ENCODE results near the gene ATP5MC2. TPM values are rescaled to one million over a fixed set of nuclear protein-coding genes. Genes with fewer than 3 reads are reported as not detected.

Gene ATP5MC2
- polyA plus RNA-seq, 1 donor from 2014 or later: 331 TPM

DNA sequence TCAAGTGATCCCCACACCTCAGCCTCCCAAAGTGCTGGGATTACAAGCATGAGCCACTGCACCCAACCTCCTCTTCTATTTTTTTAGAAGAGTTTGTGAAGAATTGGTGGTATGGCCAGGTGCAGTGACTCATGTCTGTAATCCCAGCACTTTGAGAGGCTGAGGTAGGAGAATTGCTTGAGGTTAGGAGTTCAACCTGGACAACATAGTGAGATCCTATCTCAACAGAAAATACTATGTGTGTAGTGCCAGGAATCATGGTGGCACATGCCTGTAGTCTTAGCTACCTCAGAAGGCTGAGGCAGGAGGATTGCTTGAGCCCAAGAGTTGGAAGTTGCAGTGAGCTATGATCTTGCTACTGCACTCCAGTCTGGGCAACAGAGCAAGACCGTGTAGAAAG lies 44.2 kb downstream of the ATP5MC2 start:
- Histone ChIP-seq H3K4me3 (ENCODE audit: low read length) (no peak overlapping the region), H3K4me2 (ENCODE audit: low read length) (no peak overlapping the region), H3K27me3 (ENCODE audit: insufficient read depth, low read depth, low read length) (no peaks in the 10 kb centered on the region), H3K79me2 (replicated peaks; ENCODE audit: insufficient read depth, low read length) (no peaks in the 10 kb centered on the region), H3K27ac (ENCODE audit: low read length) (no peak overlapping the region), H4K20me1 (ENCODE audit: insufficient read depth) (no peaks in the 10 kb centered on the region), H3K9ac (ENCODE audit: low read length) (no peak overlapping the region), H3F3A (ENCODE audit: insufficient read depth, low read length, poor library complexity, severe bottlenecking) (no peaks in the 10 kb centered on the region), H3K9me3 (ENCODE audit: low read length) (no peaks in the 10 kb centered on the region), H3K9me2 (ENCODE audit: insufficient read depth, low read length) (no peaks in the 10 kb centered on the region), H2AFZ (ENCODE audit: low read depth, low read length) (no peak overlapping the region), H3K36me3 (ENCODE audit: insufficient read depth, low read length) (no peaks in the 10 kb centered on the region)
- TF ChIP-seq, protein P1, sequence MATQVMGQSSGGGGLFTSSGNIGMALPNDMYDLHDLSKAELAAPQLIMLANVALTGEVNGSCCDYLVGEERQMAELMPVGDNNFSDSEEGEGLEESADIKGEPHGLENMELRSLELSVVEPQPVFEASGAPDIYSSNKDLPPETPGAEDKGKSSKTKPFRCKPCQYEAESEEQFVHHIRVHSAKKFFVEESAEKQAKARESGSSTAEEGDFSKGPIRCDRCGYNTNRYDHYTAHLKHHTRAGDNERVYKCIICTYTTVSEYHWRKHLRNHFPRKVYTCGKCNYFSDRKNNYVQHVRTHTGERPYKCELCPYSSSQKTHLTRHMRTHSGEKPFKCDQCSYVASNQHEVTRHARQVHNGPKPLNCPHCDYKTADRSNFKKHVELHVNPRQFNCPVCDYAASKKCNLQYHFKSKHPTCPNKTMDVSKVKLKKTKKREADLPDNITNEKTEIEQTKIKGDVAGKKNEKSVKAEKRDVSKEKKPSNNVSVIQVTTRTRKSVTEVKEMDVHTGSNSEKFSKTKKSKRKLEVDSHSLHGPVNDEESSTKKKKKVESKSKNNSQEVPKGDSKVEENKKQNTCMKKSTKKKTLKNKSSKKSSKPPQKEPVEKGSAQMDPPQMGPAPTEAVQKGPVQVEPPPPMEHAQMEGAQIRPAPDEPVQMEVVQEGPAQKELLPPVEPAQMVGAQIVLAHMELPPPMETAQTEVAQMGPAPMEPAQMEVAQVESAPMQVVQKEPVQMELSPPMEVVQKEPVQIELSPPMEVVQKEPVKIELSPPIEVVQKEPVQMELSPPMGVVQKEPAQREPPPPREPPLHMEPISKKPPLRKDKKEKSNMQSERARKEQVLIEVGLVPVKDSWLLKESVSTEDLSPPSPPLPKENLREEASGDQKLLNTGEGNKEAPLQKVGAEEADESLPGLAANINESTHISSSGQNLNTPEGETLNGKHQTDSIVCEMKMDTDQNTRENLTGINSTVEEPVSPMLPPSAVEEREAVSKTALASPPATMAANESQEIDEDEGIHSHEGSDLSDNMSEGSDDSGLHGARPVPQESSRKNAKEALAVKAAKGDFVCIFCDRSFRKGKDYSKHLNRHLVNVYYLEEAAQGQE (IDR thresholded peaks at IDR 0.05; ENCODE audit: borderline replicate concordance): no peak
- no peak for TF ChIP-seq EZH2 (IDR thresholded peaks at IDR 0.05; ENCODE audit: borderline replicate concordance, insufficient read depth, low read length, poor library complexity, severe bottlenecking)
- TF ChIP-seq POLR2AphosphoS5 (IDR thresholded peaks at IDR 0.05): no peak
- TF ChIP-seq, protein P2, sequence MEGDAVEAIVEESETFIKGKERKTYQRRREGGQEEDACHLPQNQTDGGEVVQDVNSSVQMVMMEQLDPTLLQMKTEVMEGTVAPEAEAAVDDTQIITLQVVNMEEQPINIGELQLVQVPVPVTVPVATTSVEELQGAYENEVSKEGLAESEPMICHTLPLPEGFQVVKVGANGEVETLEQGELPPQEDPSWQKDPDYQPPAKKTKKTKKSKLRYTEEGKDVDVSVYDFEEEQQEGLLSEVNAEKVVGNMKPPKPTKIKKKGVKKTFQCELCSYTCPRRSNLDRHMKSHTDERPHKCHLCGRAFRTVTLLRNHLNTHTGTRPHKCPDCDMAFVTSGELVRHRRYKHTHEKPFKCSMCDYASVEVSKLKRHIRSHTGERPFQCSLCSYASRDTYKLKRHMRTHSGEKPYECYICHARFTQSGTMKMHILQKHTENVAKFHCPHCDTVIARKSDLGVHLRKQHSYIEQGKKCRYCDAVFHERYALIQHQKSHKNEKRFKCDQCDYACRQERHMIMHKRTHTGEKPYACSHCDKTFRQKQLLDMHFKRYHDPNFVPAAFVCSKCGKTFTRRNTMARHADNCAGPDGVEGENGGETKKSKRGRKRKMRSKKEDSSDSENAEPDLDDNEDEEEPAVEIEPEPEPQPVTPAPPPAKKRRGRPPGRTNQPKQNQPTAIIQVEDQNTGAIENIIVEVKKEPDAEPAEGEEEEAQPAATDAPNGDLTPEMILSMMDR (IDR thresholded peaks at IDR 0.05; ENCODE audit: poor library complexity, severe bottlenecking): no peak
- TF ChIP-seq EP300 (conservative IDR thresholded peaks at IDR 0.05; ENCODE audit: poor library complexity, severe bottlenecking): no peak
- TF ChIP-seq RAD21 (conservative IDR thresholded peaks at IDR 0.05): no peak
- TF ChIP-seq SMC3 (conservative IDR thresholded peaks at IDR 0.05; ENCODE audit: poor library complexity): no peak
- TF ChIP-seq MXI1 (conservative IDR thresholded peaks at IDR 0.05; ENCODE audit: poor library complexity, severe bottlenecking): no peak

DNA sequence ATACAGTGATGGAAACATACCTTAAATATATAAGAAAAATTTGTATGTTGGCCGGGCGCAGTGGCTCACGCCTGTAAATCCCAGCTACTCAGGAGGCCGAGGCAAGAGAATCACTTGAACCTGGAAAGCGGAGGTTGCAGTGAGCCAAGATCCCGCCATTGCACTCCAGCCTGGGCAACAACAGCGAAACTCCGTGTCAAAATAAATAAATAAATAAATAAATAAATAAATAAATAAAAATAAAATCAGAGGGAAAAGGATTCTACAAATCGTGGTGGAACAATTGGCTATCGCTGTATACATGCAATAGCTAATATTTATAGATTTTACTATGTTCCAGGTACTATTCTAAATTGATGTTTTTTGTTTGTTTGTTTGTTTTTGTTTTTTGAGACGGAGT lies 48.0 kb downstream of the ATP5MC2 start:
- no peaks in the 10 kb centered on the region for H3K27me3 ChIP-seq (ENCODE audit: insufficient read depth, low read depth, low read length)
- no peaks in the 10 kb centered on the region for H3F3A ChIP-seq (ENCODE audit: insufficient read depth, low read length, poor library complexity, severe bottlenecking)
- no peaks in the 10 kb centered on the region for H3K9me3 ChIP-seq (ENCODE audit: low read length)
- H4K20me1 ChIP-seq (ENCODE audit: insufficient read depth): no peaks in the 10 kb centered on the region
- H3K4me3 ChIP-seq (ENCODE audit: low read length): no peak overlapping the region
- no peak overlapping the region for H3K4me2 ChIP-seq (ENCODE audit: low read length)
- TF ChIP-seq, protein P2 (IDR thresholded peaks at IDR 0.05; ENCODE audit: poor library complexity, severe bottlenecking): no peak
- no peak for TF ChIP-seq MXI1 (conservative IDR thresholded peaks at IDR 0.05; ENCODE audit: poor library complexity, severe bottlenecking)
- TF ChIP-seq RAD21 (conservative IDR thresholded peaks at IDR 0.05): no peak
- no peak for TF ChIP-seq EP300 (conservative IDR thresholded peaks at IDR 0.05; ENCODE audit: poor library complexity, severe bottlenecking)
- TF ChIP-seq SMC3 (conservative IDR thresholded peaks at IDR 0.05; ENCODE audit: poor library complexity): no peak
- TF ChIP-seq, protein P1 (IDR thresholded peaks at IDR 0.05; ENCODE audit: borderline replicate concordance): no peak
- TF ChIP-seq EZH2 (IDR thresholded peaks at IDR 0.05; ENCODE audit: borderline replicate concordance, insufficient read depth, low read length, poor library complexity, severe bottlenecking): no peak
- no peak for TF ChIP-seq TAF1 (IDR thresholded peaks at IDR 0.05; ENCODE audit: low read depth)
- no peak for TF ChIP-seq POLR2AphosphoS5 (IDR thresholded peaks at IDR 0.05)
- no peak overlapping the region for H3K9ac ChIP-seq (ENCODE audit: low read length)
- no peak overlapping the region for H3K27ac ChIP-seq (ENCODE audit: low read length)
- no peak overlapping the region for H2AFZ ChIP-seq (ENCODE audit: low read depth, low read length)
- no peaks in the 10 kb centered on the region for H3K36me3 ChIP-seq (ENCODE audit: insufficient read depth, low read length)
- no peaks in the 10 kb centered on the region for H3K9me2 ChIP-seq (ENCODE audit: insufficient read depth, low read length)
- peaks cover 21% of the 10 kb centered on the region for H3K79me2 ChIP-seq (replicated peaks; ENCODE audit: insufficient read depth, low read length)

Data from neural cell (in vitro differentiated cells).